Stimulated activated CD4-positive, alpha-beta T cell treated with anti-CD3 and anti-CD28 coated beads, Interleukin-12 subunit alpha, Interleukin-12 subunit beta, amount 100 ng/mL, for 4 hours (primary cell): ENCODE results near the gene KCNJ16.

Experiments used
- DNase-seq: peaks from one replicate; pipeline ENCODE4 v3.0.0-alpha.2; 2020

KCNJ16 gene

DNA sequence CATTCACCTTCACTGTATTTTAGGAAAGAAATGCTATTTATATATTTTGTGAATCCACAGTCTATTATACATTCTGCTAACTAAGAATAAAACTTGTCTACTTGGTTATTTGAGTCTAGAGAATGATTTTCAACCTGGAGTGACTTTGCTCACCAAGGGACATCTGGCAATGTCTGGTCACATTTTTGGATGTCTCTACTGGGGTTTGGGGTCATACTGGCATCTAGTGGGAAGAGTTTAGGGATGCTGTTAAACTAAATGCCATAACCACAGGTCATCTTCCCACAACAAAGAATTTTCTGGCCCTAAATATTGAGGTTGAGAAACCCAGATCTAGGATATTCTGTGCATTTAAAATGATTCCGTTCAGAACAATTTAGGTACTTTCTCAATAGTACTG, 26.0 kb downstream of the KCNJ16 start:
- DNase-seq = no peak

DNA sequence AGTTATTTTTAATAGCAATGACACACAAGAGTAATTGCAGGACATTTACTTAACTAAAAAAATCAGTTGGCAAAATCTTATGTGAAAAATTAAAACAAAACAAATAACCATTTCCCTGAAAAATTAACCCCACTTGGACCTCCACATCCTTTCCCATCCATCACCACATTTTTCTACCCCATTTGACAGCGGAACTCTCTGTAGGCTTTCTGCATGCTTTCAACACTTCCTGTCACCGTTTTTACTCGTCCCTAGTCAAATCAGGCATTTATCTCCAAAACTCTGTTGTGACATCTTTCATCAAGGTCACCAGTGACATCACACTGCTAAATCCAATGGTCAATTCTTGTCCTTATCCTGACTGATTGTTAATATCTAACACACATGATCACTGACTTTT, 27.5 kb downstream of the KCNJ16 start:
- DNase-seq = no peak

DNA sequence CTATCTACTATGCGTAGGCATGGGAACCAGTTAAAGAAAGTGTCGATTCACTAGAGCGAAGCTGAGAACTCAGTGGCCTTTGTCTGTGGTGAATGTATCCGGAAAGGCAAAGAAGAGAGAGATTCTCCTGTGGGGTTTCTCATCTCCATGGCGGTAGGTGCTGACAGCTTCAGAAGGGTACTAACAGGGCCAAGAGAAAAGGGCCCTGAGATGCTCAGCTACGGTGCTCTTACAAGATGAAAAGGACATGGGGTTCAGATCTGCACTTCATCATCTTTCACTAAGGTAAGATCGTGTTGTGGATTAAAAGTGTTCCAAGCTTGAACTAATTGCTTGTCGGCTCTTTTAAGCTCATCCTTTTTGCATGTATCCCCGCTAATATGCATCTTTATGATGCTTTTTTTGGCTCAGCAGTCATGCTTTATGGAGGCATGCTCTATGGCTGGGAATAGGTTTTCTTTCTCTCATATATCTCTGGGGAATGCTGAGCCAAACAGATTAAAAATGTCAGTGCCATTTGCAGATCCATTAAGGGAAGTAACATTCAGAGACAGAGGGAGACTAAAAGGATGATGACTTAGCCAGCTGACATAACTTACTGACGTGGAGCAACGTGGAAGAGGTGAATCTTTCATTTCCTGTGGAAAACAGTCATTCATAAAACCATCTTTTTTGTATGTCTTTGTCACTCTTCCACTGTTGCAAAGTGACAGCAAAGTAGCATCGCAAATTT, 29.9 kb downstream of the KCNJ16 start:
- no peak for DNase-seq

DNA sequence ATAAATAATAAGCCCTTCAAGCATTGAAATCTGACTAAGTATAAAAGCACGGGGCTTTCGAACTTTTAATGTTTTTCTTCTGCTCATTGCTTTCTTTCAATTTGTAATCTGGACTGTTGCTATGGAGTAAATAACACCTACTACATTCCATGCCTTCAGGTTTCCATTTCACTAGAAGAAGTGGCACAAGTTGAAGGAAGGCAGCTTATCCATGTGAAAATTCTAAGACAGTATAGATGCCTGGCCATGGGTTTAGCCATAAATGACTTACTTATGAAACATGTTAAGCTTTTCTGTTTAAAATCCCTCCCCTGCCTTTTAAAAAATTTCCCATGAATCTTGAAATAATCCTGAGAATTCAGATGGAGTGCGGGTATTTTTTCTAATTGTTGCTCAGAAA, 30.6 kb downstream of the KCNJ16 start:
- DNase-seq = no peak

DNA sequence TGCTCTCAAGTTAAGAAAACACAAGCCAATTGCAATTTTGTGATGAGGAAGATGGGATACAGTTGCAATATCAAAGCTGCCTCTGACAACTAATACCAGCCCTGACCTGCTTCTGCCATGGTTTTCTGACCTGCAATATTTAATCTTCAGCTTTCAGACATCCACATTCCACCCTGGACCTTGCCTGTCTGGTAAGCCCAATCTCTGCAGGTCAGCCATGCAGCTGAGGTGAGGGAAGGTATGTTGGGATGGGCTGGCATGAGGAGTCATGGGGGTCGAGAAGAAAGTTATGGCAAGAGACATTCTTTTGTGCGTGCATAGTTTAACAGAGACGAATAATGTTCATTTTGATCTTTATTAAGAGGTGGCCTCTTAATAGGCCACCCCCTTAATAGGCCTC, 31.5 kb downstream of the KCNJ16 start:
- no peak for DNase-seq

DNA sequence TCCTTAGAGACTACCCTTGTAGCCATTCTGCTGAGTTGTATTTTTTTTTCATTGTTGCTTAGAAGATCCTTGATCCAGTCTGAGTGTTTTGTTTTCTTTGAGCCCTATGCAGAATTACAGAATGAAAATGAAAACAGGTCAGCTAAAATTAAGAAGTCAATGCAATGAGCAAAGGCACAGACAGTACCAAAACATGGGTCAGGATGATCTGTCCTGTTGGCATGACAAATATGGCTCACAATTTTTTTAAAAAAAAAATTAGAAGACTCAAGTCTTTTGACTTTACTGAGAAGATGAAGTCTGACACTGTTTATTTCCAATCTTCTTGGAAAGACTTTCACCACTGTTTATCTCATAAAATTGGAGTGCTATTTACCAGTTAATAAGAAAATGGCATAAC, 32.4 kb downstream of the KCNJ16 start:
- no peak for DNase-seq

DNA sequence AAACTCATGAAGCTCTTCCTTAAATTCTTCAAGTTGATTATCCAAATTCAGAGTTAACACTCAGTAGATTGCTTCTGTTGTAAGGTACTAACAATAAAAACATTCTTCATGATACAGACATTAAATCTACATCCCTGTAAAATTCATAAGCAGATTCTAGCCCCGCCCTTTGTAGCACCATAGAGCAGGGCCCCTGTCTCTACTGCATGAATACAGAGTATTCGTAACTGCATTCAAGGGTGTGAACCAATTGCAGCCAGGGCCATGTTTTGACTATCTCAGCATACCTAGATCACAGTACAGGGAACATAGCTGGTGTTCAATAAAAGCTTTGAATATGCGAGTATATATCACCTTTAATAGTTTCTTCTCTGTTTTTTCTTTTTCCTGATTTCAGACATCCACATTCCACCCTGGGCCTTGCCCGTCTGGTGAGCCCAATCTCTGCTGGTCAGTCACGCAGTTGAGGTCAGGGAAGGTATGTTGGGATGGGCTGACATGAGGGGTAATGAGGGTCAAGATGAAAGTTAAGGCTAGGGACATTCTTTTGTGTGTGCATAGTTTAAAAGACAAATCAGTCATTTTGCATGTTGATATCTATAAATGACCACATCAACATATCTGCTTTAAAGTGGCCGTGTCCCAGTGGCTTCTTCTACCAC, 33.0 kb downstream of the KCNJ16 start:
- no peak for DNase-seq

DNA sequence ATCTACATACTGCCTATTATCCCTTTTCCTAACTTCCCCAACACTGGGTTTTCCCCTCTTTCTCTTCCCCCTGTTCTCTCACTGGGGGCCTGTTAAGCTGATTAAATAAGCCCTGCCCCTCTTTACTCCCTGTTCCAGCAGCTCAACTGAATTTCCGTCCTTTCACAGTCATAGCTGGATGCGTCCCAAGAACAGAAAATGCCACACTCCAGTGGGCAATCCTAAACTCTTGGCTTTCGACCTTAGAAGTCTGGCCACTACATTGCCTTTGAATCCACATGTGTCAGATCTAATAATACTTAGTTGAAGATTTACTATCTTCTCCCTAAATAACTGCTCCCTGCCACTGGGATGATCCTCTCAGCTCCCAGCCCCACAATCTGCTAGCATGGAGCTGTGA, 34.5 kb downstream of the KCNJ16 start:
- DNase-seq = no peak

DNA sequence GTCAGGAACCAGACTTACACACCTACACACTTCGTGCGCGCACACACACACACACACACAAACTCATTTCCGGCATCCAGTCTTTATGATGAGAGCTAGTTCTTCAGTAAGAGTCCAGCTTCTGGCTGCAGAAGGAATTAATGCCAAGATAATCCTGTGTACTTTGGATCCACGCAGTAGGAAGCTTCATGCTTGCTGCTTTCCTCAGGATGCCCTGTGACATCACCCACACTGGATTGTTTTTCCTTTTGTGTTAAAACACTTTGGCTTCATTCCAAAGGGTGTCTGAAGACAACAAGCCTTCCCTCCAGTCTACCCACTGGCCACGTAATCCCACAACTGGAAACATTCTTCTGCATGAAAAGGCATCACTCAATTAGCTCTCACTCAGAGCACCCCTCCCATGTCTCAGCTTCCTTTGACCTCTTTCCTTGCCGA, 35.4 kb downstream of the KCNJ16 start:
- no peak for DNase-seq

DNA sequence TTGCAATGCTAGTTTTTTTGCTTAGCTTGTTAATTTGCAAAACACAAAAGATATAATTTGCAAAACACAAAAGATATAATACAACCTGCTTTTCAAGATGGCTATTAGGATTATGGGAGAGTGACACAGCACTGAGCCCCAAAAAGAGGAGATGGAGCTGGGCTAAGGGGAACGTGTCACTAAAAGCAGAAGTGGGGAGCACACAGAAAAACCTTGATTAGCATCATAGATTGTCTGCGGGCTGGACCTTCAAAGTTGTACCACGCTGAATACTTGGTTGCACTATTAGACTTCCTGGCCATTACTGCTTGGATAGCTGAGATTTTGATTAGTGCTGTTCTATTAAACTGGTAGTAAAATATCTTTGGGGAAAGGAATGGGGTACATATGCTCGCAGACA, 36.2 kb downstream of the KCNJ16 start:
- DNase-seq = no peak

DNA sequence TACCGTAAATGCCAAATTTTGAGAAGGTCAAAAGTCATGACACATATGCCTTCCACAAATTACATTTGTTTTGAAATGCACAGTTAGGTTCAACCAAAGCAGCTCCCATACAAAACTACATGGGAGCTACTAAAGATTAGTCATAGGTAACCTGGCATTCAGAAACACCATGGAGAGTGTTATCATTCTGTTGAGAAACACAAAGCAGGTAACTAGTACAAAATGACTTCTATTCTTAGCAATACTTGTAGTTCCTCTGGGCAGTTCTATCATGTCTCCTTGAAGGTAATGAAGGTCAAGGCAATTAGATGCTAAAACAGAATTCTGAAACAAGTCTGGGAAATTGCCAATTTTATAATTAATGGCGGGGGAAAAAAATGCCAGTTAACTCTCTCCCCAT, 39.4 kb downstream of the KCNJ16 start:
- no peak for DNase-seq

DNA sequence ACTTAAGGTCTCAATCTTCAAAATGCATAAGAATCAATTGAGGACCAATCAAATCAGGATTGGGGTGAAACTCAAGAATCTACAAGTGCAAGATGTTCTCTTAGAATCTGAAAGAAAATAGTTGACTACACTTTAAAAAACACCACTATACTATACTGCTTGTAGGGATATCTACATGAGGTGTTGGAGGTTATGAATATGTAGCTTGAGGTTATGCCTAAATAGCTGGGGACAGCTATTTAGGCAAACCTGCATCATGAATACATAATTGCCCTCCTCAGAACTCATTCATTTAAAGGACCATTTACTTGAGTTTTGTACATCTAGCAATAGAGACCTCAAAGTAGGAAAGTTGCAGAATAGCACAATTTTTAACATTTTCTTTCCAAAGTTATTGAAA, 40.1 kb downstream of the KCNJ16 start:
- no peak for DNase-seq

DNA sequence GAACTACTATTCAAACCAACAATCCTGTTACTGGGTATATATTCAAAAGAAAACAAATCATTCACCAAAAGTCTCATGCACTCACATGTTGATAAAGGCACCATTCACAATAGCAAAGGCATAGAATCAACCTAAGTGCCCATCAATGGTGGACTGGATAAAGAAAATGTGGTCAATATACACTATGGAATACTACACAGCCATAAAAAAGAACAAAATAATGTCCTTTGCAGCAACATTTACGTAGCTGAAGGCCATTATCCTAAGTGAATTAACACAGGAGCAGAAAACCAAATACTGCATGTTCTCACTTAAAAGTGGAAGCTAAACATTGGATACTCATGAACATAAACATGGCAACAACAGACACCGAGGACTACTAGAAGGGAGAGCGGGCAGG, 41.9 kb downstream of the KCNJ16 start:
- no peak for DNase-seq

DNA sequence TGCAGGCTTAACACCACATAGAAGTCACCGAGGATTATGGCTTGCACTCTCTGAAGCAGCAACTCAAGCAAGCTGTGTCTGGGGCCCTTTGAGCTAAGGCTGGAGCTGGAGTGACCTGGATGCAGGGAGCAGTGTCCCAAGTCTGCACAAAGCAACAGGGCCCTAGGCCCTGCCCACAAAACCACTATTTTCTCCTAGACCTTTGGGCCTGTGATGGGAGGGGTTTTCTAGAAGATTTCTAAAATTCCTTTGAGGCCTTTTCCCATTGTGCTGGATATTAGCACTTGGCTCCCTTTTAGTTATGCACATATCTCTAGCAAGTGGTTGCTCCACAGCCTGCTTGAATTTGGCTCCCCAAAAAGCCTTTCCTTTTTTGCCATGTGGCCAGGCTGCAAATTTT, 44.5 kb downstream of the KCNJ16 start:
- DNase-seq = no peak

DNA sequence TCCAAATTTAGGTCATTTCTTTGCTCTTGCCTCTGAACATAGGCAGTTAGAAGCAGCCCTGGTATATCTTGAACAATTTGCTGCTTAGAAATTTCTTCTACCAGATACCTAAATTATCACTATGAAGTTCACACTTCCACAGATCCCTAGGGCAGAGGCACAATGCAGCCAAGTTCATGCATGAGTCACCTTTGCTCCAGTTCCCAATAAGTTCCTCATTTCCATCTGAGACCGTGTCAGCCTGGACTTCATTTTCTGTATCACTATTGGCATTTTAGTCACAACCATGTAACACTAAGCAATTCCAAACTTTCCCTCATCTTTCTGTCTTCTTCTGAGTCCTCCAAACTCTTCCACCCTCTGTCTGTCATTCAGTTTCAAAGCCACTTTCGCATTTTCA, 45.0 kb downstream of the KCNJ16 start:
- DNase-seq = no peak

DNA sequence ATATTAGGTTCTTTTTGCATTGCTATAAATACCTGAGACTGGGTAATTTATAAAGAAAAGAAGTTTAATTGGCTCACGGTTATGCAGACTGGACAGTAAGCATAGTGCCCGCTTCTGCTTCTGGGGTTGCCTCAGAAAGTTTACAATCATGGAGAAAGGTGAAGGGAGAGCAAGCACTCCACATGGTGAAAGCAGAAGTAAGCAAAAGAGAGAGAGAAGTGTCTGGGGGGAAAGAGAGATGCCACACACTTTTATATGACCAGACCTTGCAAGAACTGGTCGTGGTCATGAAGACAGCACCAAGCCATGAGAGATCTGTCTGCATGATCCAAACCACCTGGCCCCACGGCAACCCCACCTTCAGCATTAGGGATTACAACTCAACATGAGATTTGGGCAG, 45.4 kb downstream of the KCNJ16 start:
- no peak for DNase-seq

DNA sequence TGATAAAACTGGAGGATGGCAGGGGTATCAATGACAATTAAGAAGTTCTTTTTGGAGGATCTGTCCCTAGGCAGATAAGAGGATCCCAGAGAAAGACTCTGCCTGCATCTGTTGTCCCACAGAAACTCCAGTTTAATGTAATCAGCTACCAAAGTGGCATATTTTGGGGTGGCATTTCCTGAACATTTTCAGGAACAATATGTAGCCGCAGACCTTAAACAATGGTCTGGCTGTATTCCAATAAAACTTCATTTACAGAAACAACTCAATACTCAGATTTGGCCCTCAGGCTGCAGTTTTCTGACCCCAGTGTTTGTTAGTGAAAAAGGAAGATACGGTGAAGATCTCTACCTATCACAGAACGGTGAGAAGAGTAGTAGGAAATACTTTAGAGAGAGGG, 46.1 kb downstream of the KCNJ16 start:
- DNase-seq = no peak

DNA sequence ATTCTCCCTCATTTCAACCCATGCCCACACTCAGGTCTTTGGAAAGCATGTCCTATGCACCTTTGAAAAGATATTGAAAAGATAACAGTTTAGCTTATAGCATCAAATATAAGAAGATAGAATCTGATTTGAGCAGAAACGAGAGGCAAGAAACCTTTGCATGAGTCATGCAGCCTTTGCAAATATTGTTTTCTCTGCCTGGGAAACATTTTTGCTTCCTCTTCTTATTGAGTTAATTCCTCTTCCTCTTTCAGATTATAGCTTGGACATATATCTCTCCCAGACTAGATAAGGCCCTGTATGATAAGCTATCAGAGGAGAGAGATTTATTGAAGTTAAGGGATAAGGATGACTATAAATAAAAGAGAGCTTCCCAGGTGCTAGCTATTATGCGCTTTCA, 48.2 kb downstream of the KCNJ16 start:
- no peak for DNase-seq

DNA sequence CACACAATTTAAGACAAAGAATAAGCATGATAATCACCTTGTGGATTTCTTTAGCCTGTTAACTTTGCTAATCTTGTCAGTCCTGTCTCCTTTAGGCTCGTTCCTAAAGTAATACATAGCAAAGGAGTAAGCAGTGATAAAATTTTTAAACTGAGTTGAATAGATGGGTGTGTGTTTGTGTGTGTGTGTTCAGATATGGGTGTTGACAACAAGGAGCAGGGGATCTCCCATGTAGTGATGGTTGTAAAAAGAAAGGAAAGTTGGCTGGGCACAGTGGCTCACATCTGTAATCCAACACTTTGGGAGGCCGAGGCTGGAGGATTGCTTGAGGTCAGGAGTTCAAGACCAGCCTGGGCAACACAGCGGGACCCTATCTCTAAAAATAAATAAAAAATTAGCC, 49.7 kb downstream of the KCNJ16 start:
- DNase-seq = no peak

DNA sequence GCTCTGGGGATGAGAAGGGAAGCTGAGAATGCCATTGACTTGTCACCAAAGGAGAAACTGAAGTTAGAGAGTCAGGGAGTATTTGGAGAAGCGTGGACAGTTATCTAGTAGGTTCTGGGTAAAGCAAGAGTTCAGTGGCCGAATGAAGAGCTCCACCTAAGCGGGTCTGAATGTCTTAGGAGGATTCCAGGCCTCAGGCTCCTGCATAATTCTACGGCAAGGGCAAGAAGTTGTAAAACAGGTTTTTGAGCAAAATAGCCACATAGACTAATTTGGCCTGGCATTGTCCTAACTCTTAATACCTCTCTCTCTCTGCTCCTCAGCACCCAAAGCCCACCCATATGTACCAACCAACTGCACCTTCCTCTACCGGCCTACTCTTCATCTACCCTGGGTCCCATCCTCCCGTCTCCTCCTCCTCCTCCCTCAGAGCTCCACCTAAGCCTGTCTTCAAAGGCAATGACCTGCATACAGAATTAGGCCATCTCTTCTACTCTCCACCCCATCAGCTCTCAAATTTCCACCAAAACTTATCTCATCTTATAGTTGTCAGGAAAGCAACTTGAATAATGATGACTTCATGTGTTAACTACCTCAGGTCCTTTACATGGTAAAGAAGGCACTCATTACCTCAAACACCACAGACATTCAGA, 52.3 kb downstream of the KCNJ16 start:
- DNase-seq = no peak

DNA sequence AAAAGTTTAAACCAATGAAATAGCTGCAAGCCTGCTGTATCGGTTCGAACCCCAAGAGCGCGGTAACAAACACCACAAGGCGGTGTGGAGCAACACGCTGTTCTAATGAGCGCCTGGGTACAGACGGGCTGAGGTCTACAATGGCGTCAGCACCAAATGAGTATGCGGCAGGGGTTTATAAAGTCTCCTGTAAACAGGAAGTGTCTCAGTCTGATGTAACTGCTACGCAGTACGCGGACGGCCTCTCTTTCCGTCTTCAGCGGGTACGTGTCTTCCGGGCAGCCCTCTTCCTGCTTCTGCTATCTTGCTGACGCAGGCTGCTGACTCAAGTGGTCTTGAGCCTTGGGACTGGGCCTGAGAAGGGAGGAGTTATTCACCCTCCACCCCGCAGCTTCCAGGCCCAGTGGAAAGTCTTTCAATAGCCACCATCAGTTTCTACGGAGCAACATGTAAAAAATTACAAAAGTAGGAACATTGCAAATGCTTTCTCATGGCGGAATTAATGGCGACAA, 53.8 kb downstream of the KCNJ16 start:
- DNase-seq = no peak

DNA sequence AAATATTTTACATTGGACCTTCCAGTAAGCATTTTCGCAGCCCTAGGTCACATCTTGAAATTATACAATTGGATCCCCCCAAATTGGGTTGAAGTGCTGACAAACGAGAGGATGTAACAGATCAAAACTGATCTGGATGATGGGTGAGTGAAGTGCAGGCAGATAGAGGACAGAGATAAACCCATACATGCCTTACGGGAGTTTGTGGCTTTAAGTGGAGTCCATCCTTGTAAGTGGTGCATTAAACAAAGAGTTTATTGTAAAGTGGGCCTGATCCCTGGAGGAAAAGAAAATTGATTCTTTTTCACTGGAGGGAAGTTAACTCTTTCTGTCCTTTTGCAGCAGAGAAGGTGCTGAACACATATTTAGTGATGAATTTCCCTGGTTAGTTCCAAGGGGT, 55.3 kb downstream of the KCNJ16 start:
- DNase-seq = no peak

DNA sequence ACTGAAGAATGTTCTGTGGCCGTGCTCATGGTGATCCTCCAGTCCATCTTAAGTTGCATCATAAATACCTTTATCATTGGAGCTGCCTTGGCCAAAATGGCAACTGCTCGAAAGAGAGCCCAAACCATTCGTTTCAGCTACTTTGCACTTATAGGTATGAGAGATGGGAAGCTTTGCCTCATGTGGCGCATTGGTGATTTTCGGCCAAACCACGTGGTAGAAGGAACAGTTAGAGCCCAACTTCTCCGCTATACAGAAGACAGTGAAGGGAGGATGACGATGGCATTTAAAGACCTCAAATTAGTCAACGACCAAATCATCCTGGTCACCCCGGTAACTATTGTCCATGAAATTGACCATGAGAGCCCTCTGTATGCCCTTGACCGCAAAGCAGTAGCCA, 57.5 kb downstream of the KCNJ16 start:
- DNase-seq = no peak

DNA sequence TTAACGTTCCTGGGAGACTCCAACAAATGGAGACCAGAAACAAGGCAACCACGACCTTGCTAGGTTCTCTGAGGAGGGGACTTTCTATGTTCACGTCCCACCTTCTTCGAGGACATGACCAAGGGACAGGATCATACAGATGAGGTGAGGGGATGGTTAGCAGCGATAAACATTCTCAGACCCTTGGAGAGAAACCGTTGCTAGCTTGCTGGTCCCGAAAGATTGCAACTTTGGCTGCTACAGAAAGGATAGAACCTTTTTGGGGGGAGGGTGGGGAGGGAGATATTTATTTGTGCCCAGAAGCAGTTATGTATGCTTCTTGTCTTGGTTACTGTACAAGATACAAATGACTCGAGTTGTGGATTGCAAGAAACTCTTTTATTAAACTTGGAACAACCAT, 59.0 kb downstream of the KCNJ16 start:
- DNase-seq = no peak
